HG02678 (cell line): ENCODE data around the gene YWHAQ.
"Not testable (repeated sequence)": the region's sequence is repeated elsewhere in the genome, so short reads cannot be mapped to it uniquely, and the experiment has no call there.

Experiments
- ATAC-seq: cut with Tn5 transposase; IDR thresholded peaks from one replicate; pipeline ENCODE4 v1.9.1; 2021; ENCODE audit warnings: mild to moderate bottlenecking, moderate library complexity; ENCODE audit not compliant: unreplicated experiment

YWHAQ gene

DNA sequence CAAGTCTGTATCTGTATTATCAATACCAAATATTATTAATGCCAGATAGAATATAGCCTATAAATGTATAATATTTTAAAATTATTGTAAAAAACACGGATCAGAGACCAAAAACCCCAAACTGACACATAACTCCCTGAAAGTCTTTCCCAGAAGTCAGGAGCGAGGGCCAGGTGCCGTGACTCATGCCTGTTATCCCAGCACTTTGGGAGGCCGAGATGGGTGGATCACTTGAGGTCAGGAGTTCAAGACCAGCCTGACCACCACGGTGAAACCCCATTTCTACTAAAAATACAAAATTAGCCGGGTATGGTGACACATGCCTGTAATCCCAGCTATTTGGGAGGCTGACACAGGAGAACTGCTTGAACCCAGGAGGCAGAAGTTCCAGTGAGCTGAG lies 35.5 kb downstream of the YWHAQ start:
- ATAC-seq = not testable (repeated sequence)

DNA sequence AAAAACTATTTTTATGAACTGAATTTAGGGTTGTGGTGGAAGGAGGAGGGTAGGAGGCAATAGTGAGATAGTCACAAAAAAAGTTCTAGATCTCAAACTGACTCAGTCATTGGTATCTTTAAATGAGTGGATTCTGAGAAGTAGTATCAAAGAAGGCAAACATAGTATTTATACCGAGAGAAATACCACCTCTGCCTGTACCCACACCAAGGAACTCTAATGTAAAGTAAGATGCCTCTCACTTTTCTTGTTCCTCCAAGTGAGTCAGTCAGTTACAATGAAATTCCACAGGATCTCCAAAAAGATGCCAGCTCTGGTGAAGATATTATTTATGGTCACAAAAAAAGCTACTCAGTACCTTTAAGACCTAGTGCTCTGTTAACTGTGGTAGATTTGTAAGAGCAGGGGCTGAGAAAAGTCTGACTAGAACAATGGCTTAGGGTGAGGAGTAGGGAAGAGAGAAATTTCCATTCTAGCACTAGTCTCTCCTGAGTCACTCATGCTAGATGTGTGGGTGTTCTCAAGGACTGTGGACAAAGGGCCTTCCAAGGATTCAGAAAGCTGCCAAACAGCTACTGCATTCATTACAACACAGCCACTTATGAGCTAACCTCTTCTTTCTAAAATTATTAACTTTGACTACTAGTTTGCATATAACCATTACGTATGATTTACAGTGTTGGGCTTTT lies 36.3 kb downstream of the YWHAQ start:
- no peak for ATAC-seq

DNA sequence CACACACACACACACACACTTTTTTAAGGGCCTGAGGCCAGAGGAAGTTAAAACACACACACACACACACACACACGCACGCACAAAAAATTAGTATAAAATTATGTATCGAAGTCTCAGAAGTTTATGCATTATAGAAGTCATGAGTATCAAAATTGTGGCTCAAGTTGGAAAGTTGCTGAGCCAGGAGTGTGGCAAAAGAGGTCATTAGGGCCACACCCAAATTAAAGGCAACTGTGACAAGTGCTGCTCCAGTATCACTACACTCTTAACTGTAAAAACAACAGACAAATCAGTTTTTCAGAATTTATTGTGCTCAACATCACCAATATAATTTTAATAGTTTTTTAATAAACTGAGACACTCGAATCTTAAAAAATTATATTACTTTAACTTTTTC lies 36.9 kb downstream of the YWHAQ start:
- ATAC-seq = no peak

DNA sequence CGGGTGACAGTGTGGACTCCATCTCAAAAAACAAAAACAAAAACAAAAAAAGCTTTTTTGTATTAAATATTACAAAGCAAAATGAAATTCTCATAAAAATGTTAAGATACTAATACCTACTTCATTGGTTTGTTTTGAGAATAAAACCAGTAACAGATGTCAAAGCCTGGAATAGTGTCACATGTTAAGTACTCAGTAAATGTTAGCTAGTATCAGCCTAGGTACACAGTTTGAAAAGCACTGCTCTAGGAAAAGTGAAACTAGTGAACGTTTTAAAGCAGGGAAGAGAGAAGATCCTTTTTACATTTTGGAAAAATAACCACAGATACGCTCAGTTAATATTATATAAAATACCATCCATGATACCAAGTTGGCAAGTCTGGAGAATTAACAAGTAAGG lies 38.1 kb downstream of the YWHAQ start:
- ATAC-seq = no peak

DNA sequence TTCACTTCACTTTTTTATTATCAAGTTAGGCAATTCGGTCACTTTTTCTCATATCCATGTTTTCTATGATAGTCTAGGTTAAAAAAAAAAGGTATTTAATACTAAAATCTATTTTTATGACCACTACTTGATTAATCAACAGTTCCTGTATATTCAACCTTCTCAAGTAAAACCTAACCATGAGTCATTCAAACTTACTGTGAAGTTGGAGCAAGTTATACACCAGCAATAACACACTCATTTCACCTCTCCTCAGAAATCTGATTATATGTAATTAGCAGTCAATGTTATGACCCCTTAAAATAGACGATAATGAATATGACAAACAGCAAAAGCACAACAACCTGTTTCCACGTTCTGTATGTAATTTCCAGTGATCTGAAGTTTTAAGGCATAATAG lies 40.2 kb downstream of the YWHAQ start:
- ATAC-seq = no peak

DNA sequence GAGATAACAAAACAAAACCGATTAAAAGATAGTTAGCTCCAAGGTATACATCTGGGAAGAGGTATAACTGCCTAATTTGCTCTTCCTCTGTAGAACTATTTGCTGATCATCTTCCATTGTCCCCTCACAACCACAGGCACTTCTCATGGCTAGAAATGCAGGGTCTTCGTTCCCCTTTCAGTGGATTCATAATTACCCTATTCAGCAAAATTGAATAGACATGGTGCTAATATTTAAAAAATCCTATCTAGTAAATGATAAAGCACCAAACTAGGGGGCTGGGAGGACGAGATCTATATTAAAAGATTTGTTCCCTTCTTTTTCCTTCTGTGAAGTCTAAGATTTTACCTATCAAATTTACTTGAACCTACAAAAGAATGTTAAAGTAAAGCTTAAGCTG lies 44.3 kb downstream of the YWHAQ start:
- no peak for ATAC-seq

DNA sequence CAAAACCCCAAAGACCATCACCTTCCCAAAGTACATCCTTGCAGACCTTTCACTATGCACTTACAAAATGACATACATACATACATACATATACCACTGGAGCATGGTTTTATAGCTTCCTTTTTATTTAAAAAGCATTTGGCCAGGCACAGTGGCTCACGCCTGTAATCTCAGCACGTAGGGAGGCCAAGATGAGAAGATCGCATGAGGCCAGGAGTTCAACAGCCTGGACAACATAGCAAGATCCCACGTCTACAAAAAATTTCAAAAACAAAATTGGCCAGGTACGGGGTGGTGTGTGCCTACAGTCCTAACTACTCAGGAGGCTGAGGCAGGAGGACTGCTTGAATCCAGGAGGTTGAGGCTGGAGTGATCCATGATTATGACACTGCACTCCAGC lies 45.3 kb downstream of the YWHAQ start:
- ATAC-seq = no peak

DNA sequence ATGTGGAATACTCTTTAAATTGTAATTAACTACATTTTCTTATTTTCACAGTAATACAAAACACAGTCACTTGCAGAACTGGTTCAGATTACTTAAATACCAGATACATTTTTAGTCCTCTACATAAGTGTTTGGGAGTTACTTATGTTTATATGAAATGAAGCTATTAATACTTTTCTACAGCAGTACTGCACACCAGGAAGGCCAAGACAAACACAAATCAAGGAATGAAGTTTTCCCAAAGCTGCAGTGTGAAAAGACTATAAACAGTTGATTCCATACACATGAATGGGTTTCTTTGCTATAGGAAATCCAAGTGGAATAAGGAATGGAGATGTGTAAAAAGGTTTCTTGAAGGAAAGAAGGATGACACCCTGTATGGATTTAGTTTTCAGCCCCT lies 45.9 kb downstream of the YWHAQ start:
- not testable (repeated sequence) for ATAC-seq

DNA sequence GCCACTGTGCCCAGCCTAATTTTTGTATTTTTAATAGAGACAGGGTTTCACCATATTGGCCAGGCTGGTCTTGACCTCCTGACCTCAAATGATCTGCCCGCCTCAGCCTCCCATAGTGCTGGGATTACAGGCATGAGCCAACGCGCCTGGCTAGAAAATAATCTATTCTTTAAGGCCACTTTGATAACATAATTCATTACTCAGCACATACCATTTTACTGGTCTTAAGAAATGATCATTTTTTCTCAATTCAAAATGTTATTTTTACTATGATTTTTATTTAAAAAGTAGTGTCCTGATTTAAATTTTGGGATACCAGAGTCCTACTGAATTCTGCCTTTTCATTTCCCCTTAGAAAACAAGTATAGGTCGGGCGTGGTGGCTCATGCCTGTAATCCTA lies 48.2 kb downstream of the YWHAQ start:
- no peak for ATAC-seq

DNA sequence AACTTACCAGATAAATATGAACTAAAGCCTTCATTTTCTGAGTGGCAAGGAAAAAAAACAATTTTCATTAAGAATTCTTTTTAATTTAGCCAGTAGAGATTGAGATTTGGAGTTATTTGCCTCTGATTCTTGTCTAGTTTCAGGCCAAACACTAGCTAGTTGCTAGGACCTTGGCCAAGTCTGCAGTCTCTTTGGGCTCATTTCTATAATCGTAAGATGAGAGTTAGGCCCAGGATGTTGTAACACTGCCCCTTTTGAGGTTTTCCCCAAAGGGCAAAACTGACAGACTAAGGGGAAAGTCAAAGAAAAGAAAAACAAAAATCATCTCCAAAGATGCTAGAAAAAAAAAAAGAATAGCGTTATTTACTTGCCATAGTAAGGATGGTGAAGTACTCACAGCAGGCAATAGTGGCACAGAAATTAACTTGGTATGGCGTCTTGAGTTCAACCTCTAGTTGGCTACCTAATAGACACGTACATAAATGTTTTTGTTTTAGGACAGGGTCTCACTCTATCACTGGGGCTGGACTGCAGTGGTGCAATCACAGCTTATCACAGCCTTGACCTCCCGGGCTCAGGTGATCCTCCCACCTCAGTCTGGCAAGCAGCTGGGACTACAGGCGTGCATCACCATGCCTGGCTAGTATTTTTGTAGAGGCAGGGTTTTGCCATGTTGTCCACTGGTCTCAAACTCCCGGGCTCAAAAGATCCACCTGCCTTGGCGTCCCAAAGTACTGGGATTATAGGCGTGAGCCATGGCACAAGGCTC lies 52.1 kb downstream of the YWHAQ start:
- no peak for ATAC-seq

DNA sequence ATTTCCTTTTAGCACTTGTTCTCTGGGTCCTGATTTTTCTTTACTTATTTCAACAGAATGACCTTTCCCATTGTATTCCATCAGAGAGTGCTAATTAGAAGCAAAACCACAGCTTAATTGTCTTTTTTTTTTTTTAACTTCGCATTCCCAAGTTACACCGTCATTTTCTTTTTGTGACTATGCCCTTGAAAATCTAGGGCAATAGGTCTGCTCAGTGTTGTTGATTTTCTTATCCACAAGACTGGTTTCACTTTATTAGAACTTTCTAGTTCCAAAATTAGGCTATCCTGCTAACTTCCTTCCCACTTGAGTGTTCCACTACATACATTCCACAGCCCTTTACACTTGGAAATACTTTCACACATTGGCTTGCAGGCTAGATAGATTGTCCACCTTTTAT lies 56.5 kb downstream of the YWHAQ start:
- ATAC-seq = no peak

DNA sequence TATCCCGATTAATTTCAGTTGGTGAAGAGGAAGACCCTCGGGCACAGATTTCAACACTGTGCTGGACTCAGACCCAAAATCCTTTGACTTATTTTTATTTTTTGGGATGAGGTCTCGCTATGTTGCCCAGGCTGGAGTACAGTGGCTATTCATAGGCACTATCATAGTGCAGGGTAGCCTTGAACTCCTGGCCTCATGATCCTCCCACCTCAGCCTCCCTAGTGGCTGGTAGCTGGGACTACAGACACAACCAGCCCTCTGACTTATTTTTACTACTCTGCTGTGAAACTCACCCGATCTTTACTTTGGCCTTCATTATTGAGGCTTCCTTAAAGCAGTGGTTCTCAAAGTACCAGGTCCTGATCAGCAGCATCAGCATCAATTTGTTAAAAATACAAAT lies 57.0 kb downstream of the YWHAQ start:
- ATAC-seq = no peak

DNA sequence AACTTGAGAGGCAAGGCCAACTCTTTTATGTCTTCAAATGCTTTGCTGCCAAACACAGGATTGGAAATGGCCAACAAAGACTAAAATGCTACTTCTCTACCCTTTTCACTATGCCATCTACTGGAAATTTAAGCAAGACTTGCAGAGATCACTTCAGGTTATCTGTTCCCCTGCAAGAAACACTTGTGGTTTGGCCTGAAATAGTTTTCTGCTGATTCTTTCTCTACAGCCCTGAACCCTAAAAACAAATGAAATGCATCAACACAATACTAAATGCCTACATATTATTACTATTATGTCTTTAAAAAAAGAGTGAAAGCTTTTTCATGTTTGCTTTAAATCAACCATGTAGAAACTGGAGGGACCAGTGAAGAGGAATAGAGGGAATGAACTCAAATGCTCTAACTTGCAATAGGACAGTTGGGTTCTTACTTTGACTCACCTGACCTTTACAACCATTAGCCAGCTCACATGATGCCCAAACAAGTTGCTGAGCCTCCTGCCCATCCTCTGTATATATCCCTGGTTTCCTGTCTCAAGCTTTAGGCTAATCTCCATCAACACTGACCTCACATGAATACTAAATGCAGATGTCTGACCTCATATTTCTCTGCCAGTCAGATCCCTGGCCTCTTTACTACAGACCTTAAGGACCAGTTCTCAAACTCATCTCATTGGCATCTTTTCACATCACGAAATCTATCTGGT lies 57.6 kb downstream of the YWHAQ start:
- no peak for ATAC-seq

DNA sequence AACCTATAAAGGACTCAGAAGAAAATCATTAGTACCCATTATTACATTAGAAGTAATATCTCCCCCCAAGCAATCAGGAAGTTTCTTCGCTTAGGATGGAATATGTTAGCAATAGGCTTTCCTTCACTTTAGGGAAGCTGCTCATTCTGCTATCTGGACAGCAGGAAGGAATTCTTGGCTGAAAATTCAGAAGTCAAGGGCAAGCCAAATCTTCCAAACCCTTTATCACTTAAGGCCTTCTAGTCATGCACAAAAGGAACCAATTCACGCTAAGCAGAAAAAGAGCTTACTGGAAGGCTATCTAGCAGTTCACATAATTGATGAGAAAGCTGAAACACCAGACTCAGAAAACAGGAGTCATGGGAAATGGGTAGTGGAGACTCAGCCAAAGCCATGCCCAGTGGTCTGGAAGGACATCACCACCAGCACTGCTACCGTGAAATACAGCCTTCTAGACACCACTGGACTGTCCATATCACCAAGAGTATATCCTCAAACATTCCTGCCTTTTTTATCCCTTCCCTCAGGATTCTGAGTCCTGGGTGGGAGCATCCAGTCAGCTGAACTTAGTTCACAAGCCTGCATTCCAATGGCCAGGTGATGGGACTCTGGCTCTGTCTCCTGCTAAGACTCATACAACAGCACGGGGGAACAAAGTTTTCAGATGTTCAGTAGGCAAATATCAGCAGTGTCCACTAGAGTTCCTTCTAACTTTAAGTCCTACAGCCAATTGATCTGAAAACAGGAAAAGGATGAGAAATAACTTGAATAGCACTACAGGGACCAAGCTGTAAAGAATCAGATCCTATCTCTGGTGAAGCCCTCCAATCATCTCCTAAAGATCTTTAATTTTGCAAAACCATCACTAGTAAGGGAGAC lies 60.4 kb downstream of the YWHAQ start:
- no peak for ATAC-seq

DNA sequence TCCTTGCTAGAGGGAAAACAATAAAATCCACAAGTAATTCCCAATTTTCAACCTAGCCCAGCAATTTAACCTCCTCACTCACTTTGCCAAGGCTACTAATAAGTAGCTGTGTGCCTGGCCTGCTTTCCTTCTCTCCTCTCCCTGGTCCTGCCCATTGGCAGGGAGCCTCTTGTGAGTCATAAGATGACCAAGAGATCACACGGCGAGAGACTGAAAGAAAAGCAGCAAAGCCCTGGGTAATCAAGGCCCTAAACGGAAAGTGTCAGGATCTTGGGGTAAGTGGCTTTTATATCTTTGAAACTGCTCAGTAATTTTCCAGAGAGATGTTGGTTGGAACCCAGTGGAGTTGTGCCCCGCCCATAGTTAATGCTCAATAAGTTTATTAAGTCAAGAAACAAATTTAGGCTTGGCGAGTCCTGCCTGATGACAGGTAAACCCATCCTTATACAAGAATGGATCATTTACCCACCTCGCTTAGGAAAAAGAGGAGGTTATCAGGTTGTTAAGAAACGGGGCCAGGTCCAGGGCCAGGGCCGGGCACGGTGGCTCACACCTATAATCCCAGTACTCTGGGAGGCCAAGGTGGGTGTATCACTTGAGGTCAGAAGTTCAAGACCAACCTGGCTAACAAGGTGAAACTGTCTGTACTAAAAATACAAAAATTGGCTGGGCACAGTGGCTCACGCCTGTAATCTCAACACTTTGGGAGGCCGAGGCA lies 65.2 kb downstream of the YWHAQ start:
- ATAC-seq = no peak

DNA sequence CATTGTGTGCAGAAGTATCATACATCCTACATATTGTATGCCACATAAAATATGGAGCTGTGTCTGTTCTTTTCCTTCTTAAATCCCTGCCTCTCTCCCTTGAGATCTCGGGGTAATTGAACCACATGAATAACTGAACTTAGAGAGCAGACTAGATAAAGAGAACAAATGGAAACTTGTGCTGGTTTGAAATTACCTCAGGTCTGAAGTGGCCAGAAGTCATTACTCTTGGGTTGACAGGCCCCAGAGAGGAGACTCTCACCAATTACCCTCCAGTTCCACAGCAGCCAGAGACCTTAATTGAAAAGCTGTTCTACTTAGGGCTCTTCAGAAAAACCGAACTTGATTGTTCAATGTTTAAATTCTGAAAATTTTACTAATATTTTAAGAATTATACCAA lies 70.2 kb downstream of the YWHAQ start:
- ATAC-seq = no peak

DNA sequence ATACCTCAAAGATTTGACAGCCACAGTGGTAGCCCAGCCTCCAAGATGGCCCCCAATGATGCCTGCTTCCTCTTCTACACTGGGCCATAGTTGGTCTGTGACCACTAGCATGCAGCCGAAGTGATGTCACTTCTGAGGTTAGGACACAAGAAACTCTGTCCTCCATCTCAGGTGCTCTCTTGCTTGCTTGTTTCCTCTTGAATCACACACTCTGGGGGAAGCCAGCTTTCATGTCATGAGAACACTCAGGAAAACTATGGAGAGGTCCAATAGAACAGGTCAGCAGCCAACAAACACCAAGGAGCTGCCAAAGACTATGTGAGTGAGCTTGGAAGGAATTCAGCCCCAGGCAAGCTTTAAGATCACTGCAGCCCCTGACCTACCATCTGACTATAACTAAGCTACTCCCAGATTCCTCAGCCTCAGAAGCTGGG lies 71.8 kb downstream of the YWHAQ start:
- ATAC-seq = no peak

DNA sequence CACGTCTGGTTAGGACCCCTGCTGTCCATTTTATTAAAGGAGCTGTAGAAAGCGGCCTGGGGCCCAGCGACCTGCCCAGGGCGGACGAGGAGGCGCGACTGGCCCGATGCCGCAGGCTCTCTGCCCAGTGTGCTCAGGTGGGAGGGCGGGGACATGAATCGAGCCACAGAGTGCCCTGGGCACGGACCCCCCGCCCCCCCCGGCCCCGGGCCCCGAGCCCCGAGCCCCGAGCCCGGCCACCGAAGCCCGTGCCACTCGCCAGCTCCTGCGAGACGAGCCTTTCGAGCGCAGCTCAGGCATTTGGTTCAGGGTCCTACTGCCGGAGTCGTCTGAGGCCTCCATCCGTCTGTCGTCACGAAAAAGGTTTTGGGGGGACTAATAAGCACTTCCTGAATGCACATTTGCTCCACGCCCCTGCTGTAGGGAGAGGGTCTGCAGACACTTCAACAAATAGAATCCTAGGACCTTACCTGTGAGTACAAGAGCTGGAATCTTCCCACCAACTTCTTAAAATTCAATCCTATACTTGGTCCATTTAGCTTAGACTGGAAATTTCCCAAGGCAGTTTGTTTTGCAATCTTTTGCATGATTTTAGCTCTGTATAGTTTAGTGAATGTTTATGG lies 74.6 kb downstream of the YWHAQ start:
- peak; percentile 25 for ATAC-seq

DNA sequence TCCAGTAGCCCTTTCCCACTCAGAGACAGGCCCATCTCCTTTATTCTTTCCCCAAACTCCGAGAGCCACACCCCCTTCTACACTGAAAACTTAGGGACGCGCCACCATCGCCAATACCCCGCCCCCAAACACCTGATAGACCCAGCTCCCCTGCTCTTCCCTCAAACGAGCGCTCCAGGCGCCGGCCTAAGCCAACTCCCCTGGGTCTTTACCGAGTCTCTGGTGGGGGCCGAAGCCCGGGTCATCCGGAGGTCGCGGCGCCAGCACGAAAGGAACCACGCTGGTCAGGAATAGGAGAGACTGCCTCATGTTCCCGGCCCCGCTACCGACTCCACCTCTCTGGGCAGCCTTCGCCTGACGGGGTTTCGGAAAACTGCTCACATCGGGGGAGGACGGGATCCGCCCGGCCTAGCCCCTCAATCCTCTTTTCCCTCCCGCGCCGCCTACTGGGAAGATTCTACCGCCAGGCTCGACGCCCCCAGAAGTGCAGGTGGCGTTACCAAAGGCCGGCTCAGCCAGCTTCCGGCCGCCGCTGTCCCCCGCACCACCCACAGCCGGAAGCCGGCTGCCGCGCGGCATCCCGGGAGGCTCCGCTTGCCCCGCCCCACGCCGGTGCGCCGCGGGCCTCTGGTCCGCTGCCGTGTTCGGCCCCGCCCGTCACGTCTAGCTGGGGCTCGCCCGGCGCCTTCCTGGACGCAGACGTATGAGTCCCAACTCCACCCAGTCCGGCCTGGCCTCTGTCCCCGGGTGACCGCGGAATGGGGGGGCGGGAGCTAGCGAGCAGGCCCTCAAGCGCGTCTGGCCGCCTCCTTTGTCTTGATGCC lies 75.3 kb downstream of the YWHAQ start, which contains the start of gene ADAM17:
Gene ADAM17 (minus strand): TSS at position 534 of the 824 bp plus-strand sequence. CDS start 225 bp downstream, at position 309.
- ATAC-seq = peak; percentile 90
